ENCODE results near the gene SLAMF7. TPM values are rescaled to one million over a fixed set of nuclear protein-coding genes. Genes with fewer than 3 reads are reported as not detected.

SLAMF7 gene
- polyA plus RNA-seq, 2 of the 4 experiments (the other 2 are of a cell fraction) = 0.57 to 1.8 TPM

DNA sequence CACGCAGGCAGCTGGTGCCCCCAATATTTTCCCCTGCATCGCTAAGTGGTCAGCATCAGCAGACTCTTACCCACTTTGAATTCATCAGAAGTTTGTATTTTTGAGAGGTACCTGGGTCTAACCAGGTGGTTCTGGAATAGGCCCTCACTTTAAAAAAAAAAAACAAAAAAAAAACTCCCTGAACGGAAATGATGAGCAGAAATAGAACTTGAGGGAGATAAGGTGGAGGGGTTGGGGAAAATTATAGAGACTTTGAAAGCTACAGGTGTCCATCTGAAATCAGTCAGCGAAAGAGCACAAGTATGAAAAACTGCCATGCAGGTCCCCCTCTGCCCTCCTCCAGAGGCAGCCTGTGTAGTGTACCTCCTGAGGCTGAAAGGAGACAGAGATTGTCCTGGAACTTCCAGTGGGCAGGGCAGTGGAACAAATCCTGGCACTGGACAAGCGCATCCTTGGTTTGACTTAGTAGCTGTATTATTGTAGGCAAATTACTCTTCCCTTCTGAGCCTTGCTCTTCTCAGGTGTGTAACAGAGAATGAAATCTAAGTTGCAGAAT is 1.2 kb downstream of the SLAMF7 start:
- no peak overlapping the region for H3K27ac ChIP-seq
- ChIA-PET POLR2A (no interaction called here), CTCF (interaction anchor here (0.6 to 4.0 kb wide), 10 partner anchors 8 to 653 kb away, joined by 3 to 14 read pairs (median 3); no protein-coding TSS in a partner anchor)
- no peak for DNase-seq (ENCODE audit: low read depth in 1 of 2, low spot score in 1 of 2)
- 0 out of 3 replicates have a peak, but pooled peaks cover 4% of the 10 kb centered on the region for H3K4me1 ChIP-seq
- no peak for TF ChIP-seq MAZ (IDR thresholded peaks at IDR 0.05; ENCODE audit: borderline replicate concordance, low read depth, low read length)
- TF ChIP-seq CHD2 (IDR thresholded peaks at IDR 0.05; ENCODE audit: low read length, partially characterized antibody) = no peak
- no peak for TF ChIP-seq HOXA7 (CRISPR knock-in tag; IDR thresholded peaks at IDR 0.05)
- TF ChIP-seq CBX8 (IDR thresholded peaks at IDR 0.05) = no peak
- no peak for TF ChIP-seq HMGXB4 (CRISPR knock-in tag; IDR thresholded peaks at IDR 0.05; ENCODE audit: borderline replicate concordance)
- ATAC-seq = no peak
- no peaks in the 10 kb centered on the region for H3K9me3 ChIP-seq
- WGBS (ENCODE audit: missing lambda C conversion rate) = 84% methylated on average over 5 of the region's 5 CpGs
- H3K4me2 ChIP-seq = no peak overlapping the region
- H3K4me3 ChIP-seq = no peak overlapping the region
- no peak for FAIRE-seq

- H3K9me3 ChIP-seq = no peaks in the 10 kb centered on the region
- no peak for TF ChIP-seq CEBPB (IDR thresholded peaks at IDR 0.05)
- no peak for TF ChIP-seq ATOH8 (CRISPR knock-in tag; IDR thresholded peaks at IDR 0.05; ENCODE audit: low read depth)
- TF ChIP-seq RCOR1 (IDR thresholded peaks at IDR 0.05; ENCODE audit: low read depth, low read length) = no peak
- no peak for TF ChIP-seq FOSB (CRISPR knock-in tag; IDR thresholded peaks at IDR 0.05)
- no peak overlapping the region for H3K4me3 ChIP-seq
- FAIRE-seq (no peak), ATAC-seq (no peak), DNase-seq (ENCODE audit: low read depth in 1 of 2, low spot score in 1 of 2) (no peak)
- 69% methylated on average over 4 of the region's 4 CpGs for WGBS (ENCODE audit: missing lambda C conversion rate)
- H3K4me2 ChIP-seq = no peak overlapping the region
- 0 out of 3 replicates have a peak, but pooled peaks cover 4% of the 10 kb centered on the region for H3K4me1 ChIP-seq
- no peak overlapping the region for H3K27ac ChIP-seq
- POLR2A ChIA-PET = no interaction called here
- CTCF ChIA-PET = interaction anchor here (0.6 to 4.0 kb wide), 7 partner anchors 9 to 654 kb away, joined by 3 to 14 read pairs (median 3); no protein-coding TSS in a partner anchor
Measured at GRCh38 chr1:160741092-160741501, 2.0 kb downstream of the SLAMF7 start.

GRCh38 chr1:160741612-160742348 is 2.7 kb downstream of the SLAMF7 start:
- ATAC-seq = no peak; a peak in 1 of 6 replicates

More at GRCh38 chr1:160741612-160742348, 2.7 kb downstream of the SLAMF7 start:
- POLR2A ChIA-PET = no interaction called here
- Histone ChIP-seq H3K27ac (no peak overlapping the region), H3K9me3 (no peaks in the 10 kb centered on the region), H3K4me3 (no peak overlapping the region), H3K4me1 (peaks cover 4% of the 10 kb centered on the region; the same call in 1 of the 3 replicates), H3K4me2 (no peak overlapping the region)
- FAIRE-seq = no peak
- TF ChIP-seq CBX8 (IDR thresholded peaks at IDR 0.05) = no peak
- no peak for TF ChIP-seq KDM1A (IDR thresholded peaks at IDR 0.05; ENCODE audit: low read depth)
- no peak for TF ChIP-seq CEBPB (IDR thresholded peaks at IDR 0.05)
- TF ChIP-seq, protein P1, sequence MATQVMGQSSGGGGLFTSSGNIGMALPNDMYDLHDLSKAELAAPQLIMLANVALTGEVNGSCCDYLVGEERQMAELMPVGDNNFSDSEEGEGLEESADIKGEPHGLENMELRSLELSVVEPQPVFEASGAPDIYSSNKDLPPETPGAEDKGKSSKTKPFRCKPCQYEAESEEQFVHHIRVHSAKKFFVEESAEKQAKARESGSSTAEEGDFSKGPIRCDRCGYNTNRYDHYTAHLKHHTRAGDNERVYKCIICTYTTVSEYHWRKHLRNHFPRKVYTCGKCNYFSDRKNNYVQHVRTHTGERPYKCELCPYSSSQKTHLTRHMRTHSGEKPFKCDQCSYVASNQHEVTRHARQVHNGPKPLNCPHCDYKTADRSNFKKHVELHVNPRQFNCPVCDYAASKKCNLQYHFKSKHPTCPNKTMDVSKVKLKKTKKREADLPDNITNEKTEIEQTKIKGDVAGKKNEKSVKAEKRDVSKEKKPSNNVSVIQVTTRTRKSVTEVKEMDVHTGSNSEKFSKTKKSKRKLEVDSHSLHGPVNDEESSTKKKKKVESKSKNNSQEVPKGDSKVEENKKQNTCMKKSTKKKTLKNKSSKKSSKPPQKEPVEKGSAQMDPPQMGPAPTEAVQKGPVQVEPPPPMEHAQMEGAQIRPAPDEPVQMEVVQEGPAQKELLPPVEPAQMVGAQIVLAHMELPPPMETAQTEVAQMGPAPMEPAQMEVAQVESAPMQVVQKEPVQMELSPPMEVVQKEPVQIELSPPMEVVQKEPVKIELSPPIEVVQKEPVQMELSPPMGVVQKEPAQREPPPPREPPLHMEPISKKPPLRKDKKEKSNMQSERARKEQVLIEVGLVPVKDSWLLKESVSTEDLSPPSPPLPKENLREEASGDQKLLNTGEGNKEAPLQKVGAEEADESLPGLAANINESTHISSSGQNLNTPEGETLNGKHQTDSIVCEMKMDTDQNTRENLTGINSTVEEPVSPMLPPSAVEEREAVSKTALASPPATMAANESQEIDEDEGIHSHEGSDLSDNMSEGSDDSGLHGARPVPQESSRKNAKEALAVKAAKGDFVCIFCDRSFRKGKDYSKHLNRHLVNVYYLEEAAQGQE (IDR thresholded peaks at IDR 0.05) = no peak
- no peak for TF ChIP-seq CHD4 (IDR thresholded peaks at IDR 0.05; ENCODE audit: borderline replicate concordance)
- 56% methylated on average over 5 of the region's 5 CpGs for WGBS (ENCODE audit: missing lambda C conversion rate)
- CTCF ChIA-PET = interaction anchor here (2.0 to 4.0 kb wide), 2 partner anchors 14 to 67 kb away, joined by 4 to 14 read pairs; no protein-coding TSS in a partner anchor
- no peak for DNase-seq (ENCODE audit: low read depth in 1 of 2, low spot score in 1 of 2)

Data from A549 (cell line).